Gastrocnemius medialis (tissue), 4 donors: ENCODE results near the gene SCG2.

Source experiments
- POLR2A ChIP-seq, 2 donors: fragments of 450-650 bp; IDR thresholded peaks; one replicate each; pipeline ENCODE4 v1.6.1; 2017; ENCODE audit warnings: antibody characterized with exemption in 2 of 2, mild to moderate bottlenecking in 2 of 2, moderate library complexity in 2 of 2
- TF ChIP-seq, protein P1 (sequence below), 5 experiments: fragments of 450-650 bp in 3 of 5; fragments of 200-600 bp in 2 of 5; sonication (generic) in 2 of 5; IDR thresholded peaks in 4 of 5; conservative IDR thresholded peaks in 1 of 5; 1 replicate in 4 of 5; 2 replicates in 1 of 5; pipeline ENCODE4 v1.5.1; 2016 to 2019; ENCODE audit warnings: antibody characterized with exemption in 5 of 5, mild to moderate bottlenecking in 3 of 5, moderate library complexity in 3 of 5

- TF ChIP-seq, protein P1, sequence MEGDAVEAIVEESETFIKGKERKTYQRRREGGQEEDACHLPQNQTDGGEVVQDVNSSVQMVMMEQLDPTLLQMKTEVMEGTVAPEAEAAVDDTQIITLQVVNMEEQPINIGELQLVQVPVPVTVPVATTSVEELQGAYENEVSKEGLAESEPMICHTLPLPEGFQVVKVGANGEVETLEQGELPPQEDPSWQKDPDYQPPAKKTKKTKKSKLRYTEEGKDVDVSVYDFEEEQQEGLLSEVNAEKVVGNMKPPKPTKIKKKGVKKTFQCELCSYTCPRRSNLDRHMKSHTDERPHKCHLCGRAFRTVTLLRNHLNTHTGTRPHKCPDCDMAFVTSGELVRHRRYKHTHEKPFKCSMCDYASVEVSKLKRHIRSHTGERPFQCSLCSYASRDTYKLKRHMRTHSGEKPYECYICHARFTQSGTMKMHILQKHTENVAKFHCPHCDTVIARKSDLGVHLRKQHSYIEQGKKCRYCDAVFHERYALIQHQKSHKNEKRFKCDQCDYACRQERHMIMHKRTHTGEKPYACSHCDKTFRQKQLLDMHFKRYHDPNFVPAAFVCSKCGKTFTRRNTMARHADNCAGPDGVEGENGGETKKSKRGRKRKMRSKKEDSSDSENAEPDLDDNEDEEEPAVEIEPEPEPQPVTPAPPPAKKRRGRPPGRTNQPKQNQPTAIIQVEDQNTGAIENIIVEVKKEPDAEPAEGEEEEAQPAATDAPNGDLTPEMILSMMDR (IDR thresholded peaks at IDR 0.05 in 4 of 5, conservative IDR thresholded peaks at IDR 0.05 in 1 of 5) = no peak
- TF ChIP-seq POLR2A (IDR thresholded peaks at IDR 0.05) = no peak
Observed at GRCh38 chr2:223635080-223635479, 32.9 kb upstream of the SCG2 start.
